ENCODE data around the gene CCR7. TPM values are rescaled to one million over a fixed set of nuclear protein-coding genes. Genes with fewer than 3 reads are reported as not detected.

Gene CCR7
- total and polyA plus RNA-seq, 9 donors = 0.18 to 2.5 (median 0.37) TPM; not detected in 2

- WGBS, 3 donors = 22 to 37% (median 30%) methylated on average over 3 of the region's 3 CpGs
Measured at GRCh38 chr17:40524243-40524965, 40.9 kb downstream of the CCR7 start.

GRCh38 chr17:40522961-40523310 is 42.3 kb downstream of the CCR7 start:
- no peak for DNase-seq
- Histone ChIP-seq H3K4me3 (no peak overlapping the region), H3K36me3 (no peaks in the 10 kb centered on the region), H3K4me1 (ENCODE audit: insufficient read depth) (no peaks in the 10 kb centered on the region), H3K27me3 (no peaks in the 10 kb centered on the region), H3K9me3 (no peaks in the 10 kb centered on the region), H3K27ac (no peak overlapping the region)
- no peak for TF ChIP-seq EP300 (IDR thresholded peaks at IDR 0.05)
- no peak for TF ChIP-seq CTCF (IDR thresholded peaks at IDR 0.05)
- TF ChIP-seq POLR2A (IDR thresholded peaks at IDR 0.05) = no peak
- WGBS, 3 donors = 91 to 95% (median 94%) methylated on average over 3 to 5 of the region's 5 CpGs
- intact Hi-C loops (cut with DNase I) = loop anchor here in 2 of 4 donors (5.0 to 10.0 kb wide), 2 partner anchors 111 to 158 kb away; partner anchors contain the start of gene GJD3 (in 1 of the 2)

More at GRCh38 chr17:40524243-40524965, 40.9 kb downstream of the CCR7 start:
- intact Hi-C loops (cut with DNase I) = loop anchor here in 2 of 4 donors (5.0 to 10.0 kb wide), 2 partner anchors 112 to 160 kb away; partner anchors contain the start of gene GJD3 (in 1 of the 2)
- Histone ChIP-seq H3K9me3 (no peaks in the 10 kb centered on the region), H3K27me3 (no peaks in the 10 kb centered on the region), H3K36me3 (no peaks in the 10 kb centered on the region), H3K27ac (no peak overlapping the region), H3K4me3 (no peak overlapping the region), H3K4me1 (ENCODE audit: insufficient read depth) (no peaks in the 10 kb centered on the region)
- DNase-seq = peak in 1 of 5 donors; percentile 10
- TF ChIP-seq POLR2A (IDR thresholded peaks at IDR 0.05) (no peak), CTCF (IDR thresholded peaks at IDR 0.05) (no peak), EP300 (IDR thresholded peaks at IDR 0.05) (no peak)

- peak in 1 of 5 donors; percentile 13 for DNase-seq
- Histone ChIP-seq H3K27me3 (no peaks in the 10 kb centered on the region), H3K4me3 (no peak overlapping the region), H3K9me3 (no peaks in the 10 kb centered on the region), H3K4me1 (ENCODE audit: insufficient read depth) (no peaks in the 10 kb centered on the region), H3K27ac (no peak overlapping the region), H3K36me3 (no peaks in the 10 kb centered on the region)
- WGBS, 3 donors = 67 to 77% (median 76%) methylated on average over 7 of the region's 7 CpGs
- TF ChIP-seq POLR2A (IDR thresholded peaks at IDR 0.05) (no peak), EP300 (IDR thresholded peaks at IDR 0.05) (no peak), CTCF (IDR thresholded peaks at IDR 0.05) (no peak)
- intact Hi-C loops (cut with DNase I) = loop anchor here in 2 of 4 donors (5.0 to 10.0 kb wide), 2 partner anchors 110 to 158 kb away; partner anchors contain the start of gene GJD3 (in 1 of the 2)
Measured at GRCh38 chr17:40522250-40522960, 42.9 kb downstream of the CCR7 start.

- Histone ChIP-seq H3K27me3 (no peaks in the 10 kb centered on the region), H3K27ac (no peak overlapping the region), H3K9me3 (no peaks in the 10 kb centered on the region), H3K4me3 (no peak overlapping the region), H3K36me3 (no peaks in the 10 kb centered on the region), H3K4me1 (ENCODE audit: insufficient read depth) (no peaks in the 10 kb centered on the region)
- TF ChIP-seq CTCF (IDR thresholded peaks at IDR 0.05) (no peak), POLR2A (IDR thresholded peaks at IDR 0.05) (no peak), EP300 (IDR thresholded peaks at IDR 0.05) (no peak)
- intact Hi-C loops (cut with DNase I) = loop anchor here in 2 of 4 donors (5.0 to 10.0 kb wide), 2 partner anchors 109 to 156 kb away; partner anchors contain the start of gene GJD3 (in 1 of the 2)
- 89 to 91% (median 90%) methylated on average over 14 of the region's 14 CpGs for WGBS, 3 donors
- DNase-seq = peak in 1 of 5 donors; percentile 38
Measured at GRCh38 chr17:40520991-40521453, 44.2 kb downstream of the CCR7 start.

All from ovary (tissue), 9 donors.